ENCODE data around the gene RNU6-1.

RNU6-1 gene

DNA sequence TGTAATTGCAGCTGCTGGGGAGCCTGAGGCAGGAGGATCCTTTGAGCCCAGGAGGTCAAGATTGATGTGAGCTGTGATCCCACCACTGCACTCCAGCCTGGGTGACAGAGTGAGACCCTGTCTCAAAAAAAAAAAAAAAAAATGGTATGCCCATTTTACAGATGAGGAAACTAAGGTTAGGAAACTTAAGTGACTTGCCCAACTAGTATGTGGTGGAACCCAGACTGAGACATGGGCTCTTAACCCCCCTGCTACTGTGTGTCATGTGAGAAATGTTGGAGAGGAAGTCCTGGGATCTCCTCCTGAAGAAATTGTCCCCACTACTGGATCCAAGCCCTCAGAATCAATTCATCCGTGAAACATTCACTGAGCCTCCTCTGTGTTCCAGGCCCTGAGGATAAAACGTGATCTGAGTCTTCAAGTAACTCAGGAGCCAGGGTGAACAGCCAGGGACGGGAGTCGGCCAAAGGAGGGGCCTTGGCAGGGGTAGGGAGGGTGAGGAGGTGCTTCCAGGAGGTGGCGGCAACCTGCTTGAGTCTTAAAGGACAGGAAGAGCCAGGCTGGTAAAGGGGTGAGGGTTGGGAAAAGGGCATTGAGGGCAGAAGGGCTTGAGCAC is 19.6 kb upstream of the RNU6-1 start:
- no peak for DNase-seq (ENCODE audit: insufficient read length, low spot score)
- FAIRE-seq: no peak

DNA sequence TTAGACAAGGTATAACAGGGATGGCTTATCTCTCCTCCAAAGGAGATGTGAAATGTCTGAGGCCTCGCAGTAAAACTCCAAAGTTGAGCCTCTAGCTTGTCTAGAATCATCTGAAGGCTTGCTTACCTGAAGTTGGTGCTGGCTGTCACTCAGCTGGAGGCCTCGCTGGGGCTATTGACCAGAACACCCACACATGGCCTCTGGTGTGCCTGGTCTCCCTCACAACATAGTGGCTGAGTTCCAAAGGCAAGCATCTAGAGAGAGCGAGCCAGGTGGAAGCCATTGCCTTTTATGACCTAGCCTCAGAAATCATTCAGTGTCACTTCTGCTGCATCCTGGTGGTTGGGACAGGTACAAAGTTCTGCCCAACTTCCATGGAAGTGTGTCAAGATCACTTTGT is 17.4 kb upstream of the RNU6-1 start:
- FAIRE-seq: no peak

DNA sequence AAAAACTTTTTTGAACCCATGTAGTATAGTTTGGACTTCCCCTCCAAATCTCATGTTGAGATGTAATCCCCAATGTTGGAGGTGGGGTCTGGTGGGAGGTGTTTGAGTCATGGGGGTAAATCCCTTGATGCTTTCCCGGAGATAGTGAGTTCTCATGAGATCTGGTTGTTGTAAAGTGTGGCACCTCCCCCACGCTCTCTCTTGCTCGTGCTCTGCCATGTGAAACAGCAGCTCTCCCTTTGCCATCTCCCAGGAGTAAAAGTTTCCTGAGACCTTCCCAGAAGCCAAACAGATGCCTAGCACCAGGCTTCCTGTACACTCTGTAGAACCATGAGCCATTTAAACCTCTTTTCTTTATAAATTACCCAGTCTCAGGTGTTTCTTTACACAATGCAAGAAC is 16.0 kb upstream of the RNU6-1 start:
- DNase-seq (ENCODE audit: insufficient read length, low spot score) (no peak), FAIRE-seq (no peak)

More for the DNA sequence above, 17.4 kb upstream of the RNU6-1 start:
- DNase-seq (ENCODE audit: insufficient read length, low spot score): no peak

DNA sequence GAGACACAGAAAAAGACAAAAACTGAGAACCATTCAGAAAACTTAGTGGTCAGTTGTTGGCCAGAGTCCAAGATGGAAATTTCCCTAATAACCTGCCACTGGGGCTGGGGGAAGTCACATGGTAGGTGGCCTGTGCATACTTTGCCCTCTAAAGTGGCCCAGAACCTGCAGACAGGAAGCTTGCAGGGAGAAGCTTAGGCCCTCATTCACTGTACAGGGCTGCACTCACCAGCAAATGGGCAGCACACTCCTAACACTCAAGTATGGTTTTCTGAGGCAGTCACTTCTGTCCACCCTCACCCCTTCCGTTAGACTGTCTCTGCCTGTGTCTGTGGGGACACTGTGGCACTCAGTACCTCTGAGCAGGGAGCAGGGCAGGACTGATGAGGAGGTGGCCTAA is 14.5 kb upstream of the RNU6-1 start:
- DNase-seq (ENCODE audit: insufficient read length, low spot score) (no peak), FAIRE-seq (no peak)

DNA sequence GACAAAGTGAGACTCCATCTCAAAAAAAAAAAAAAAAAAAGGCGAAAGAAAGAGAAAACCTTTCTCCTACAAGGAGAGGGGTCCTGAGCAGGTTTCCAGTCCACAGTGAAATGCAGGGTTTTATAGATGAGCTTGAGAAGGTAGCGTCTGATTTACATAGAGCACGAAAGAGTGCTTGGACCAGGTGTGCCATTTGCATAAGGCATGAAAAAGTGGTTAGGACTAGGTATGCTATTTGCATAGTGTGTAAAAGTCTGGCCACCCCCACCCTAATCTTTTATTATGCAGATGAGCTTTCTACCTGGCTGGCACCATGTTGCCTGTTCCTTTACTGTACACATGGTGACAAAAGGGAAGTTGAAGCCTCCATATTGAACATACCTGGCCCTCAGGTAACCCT is 13.6 kb upstream of the RNU6-1 start:
- FAIRE-seq (no peak), DNase-seq (ENCODE audit: insufficient read length, low spot score) (no peak)

DNA sequence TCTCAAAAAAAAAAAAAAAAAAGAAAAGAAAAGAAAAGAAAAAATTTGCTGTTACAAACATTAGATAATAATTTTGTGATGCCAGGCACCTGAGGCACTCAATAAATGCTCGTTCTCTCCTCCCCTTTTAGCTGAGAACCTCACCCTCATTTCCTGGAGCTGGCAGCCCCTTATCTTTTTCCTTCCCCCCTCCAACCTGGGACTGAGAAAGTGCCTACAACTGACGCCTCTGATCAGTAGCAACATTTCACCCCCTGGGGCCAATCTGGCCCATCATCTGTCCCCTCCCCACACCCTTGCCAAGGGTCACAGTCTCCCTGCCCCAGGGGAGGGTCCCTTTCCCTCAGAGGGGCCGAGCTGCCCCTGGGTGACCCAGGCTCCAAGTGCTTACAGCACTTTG is 12.6 kb upstream of the RNU6-1 start:
- DNase-seq (ENCODE audit: insufficient read length, low spot score): no peak
- no peak for FAIRE-seq

DNA sequence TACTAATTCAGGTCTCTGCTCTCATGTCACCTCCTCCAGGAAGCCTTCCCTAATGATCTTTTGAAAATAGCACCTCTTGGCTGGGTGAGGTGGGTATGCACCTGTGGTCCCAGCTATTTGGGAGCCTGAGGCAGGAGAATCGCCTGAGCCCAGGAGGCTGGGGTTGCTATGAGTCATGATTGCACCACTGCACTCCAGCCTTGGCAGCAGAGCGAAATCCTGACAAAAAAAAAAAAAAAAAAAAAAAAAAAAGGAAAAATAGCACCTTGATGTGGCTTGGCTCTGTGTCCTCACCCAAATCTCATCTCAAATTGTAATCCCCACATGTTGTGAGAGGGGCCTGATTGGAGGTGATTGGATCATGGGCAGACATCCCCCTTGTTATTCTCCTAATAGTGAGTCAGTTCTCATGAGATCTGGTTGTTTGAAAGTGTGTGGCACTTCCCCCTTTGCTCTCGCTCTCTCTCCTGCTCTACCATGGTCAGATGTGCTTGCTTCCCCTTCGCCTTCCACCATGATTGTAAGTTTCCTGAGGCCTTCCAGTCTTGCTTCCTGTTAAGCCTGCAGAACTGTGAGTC is 11.2 kb upstream of the RNU6-1 start:
- DNase-seq (ENCODE audit: insufficient read length, low spot score) (no peak), FAIRE-seq (no peak)

DNA sequence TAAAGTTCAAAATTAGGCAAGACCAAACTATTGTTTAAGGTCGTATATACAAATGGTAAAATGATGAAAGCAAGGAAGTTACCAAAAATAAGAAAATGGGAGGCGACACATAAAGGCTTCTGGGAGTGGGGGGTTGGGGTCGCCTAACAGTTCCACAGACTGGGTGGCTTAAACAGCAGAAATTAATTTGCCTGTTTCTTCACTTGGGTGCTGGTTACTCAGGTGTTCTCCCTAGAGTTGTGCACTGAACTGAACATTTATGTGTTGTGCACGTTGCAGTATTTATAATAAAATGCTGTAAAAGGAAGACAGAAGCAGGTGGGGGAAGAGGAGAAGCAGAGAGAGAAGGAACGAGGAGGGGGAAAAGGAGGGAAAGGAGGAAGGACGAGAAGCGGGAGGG is 10.5 kb upstream of the RNU6-1 start:
- FAIRE-seq (no peak), DNase-seq (ENCODE audit: insufficient read length, low spot score) (no peak)

DNA sequence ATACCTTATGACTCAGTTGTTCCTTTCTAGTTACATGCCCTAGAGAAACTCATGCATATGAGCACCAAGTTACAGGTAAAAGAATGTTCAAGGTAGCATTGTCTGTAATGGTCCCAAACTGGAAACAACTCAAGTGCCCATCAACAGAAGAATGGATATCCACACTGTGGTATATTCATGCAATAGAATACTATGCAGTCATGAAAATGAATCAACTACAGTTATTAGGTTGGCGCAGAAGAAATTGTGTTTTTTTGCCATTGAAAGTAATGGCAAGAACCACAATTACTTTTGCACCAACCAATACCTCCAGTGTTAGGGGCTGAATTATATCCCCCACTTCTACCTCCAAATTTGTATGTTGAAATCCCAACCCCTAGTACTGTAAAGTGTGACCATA is 9.7 kb upstream of the RNU6-1 start:
- DNase-seq (ENCODE audit: insufficient read length, low spot score) (no peak), FAIRE-seq (no peak)

DNA sequence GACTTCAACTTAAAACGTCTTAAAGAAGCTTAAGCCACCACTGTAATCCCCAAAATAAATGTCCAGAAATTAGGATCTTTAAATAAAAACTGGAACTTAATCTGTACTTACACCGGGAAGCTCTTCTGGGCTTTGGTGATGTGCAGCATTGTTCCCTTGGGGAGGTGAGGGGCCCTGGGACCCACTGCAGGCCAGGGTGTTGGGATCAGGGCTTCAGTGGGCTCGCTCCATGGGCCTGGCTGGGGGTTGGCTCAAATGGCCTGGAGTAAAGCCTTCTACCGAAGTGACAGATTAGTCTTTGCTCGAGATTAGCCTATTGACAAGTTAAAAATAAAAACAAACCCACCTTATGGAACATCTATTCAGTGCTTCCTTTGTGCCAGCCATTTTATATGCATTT is 6.1 kb upstream of the RNU6-1 start:
- FAIRE-seq (no peak), DNase-seq (ENCODE audit: insufficient read length, low spot score) (no peak)

DNA sequence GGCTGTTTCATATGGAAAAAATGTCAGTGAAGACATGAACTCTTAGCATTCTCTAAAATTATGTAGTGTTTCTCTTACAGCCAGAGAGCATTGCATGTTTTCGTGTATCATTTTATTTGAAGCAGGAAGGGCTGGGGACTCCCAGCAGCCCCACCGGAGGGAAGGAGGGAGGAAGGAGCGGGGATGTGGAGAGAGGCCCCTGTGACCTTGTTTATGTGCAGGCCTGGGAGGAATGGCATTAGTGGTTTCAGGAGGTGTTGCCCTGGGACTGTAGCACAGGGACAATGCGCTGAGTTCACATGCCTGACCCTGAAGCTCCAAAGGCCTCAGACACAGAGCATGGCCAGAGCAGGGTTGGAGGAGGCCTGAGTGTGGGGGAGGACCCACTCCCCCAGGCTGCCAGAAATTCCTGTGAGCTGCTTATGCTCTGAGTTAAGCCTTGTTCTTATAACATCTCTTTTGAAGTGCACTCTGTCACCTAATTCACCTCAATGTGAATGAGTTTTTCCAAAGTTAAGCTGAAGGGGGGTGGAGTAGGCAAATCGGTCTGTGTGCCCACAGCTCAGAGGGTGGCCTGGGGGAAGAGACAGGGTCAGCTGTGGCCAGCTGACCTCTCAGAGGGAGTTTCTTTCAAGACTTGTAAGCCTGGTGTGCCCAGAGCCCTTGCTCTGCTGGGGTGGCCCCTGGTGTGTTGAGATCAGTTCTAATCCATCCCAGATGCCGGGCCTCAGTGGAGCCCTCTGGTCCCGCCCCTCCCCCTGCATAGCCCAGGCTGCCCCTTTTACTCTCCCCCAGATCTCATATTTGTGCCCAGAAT is 3.9 kb upstream of the RNU6-1 start:
- peak; percentile 83 for FAIRE-seq
- no peak for DNase-seq (ENCODE audit: insufficient read length, low spot score)

DNA sequence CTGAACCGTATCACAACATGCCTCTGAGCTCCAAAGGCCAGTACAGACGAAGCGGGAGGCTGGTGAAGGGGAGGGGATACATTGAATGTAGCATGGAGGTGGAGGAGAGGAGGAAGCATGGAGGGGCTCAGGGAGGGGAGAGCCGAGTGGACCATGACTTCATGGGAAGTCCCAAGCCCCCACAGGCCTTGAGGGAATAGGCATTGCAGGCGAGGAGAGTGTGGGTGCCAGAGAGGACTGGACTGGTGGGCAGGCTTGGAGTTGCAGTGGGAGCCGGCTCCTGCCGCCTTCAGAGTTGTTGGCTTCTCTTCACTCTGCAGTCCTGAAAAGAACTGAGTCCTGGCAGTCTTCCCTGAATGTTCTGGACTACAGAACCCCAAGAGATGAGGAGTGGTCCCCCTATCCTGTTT is 3.3 kb upstream of the RNU6-1 start:
- DNase-seq (ENCODE audit: insufficient read length, low spot score) (no peak), FAIRE-seq (no peak)

DNA sequence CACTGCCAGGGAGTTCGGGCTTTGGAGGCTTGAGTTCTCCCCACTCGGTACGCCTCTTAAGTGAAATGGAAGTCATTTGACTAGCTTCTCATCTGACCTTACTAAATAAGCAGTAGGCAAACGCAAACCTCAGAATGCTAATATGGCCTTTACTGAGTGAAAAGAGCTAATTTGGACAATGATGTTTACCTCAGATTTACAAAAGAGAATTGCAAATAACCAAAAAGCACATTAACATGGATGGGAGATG is 1.6 kb upstream of the RNU6-1 start:
- FAIRE-seq: no peak

DNA sequence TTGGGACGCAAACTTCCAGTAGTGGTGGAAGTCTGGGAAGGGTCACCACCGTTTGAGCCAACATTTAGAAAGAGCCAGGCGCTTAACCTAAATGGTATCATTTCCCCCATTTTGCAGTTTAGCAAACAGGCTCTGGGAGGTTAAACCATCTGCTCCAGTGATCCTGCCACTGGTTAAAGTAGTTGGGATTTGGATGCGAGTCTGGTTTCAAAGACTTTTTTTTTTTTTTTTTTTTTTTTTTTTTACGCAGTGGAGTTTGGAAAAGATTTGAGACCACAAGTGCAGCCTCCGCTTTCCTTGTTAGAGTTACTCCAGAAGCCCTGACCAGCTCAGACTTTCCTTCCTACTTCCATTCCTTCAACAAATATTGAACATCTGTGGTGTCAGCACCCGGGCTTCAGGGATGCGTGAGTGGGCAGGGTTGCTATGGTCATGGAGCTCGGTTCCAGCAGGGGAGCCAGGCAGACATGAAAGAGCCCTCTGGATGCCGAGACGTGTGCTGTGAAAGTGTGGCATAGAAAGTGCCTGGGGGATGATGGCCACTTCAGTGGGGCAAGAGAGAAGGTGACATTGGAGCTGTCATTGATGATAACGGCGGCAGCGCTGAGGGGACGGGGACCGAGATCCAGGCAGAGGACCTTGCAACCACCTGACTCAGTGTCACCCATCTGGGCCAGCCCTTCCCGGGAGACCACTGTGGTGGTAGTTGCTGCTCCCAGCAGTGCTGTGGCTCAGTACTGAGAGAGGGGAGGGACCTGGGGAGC is 1.1 kb upstream of the RNU6-1 start:
- FAIRE-seq (no peak), DNase-seq (ENCODE audit: insufficient read length, low spot score) (no peak)

More for the DNA sequence above, 1.6 kb upstream of the RNU6-1 start:
- DNase-seq (ENCODE audit: insufficient read length, low spot score): no peak

DNA sequence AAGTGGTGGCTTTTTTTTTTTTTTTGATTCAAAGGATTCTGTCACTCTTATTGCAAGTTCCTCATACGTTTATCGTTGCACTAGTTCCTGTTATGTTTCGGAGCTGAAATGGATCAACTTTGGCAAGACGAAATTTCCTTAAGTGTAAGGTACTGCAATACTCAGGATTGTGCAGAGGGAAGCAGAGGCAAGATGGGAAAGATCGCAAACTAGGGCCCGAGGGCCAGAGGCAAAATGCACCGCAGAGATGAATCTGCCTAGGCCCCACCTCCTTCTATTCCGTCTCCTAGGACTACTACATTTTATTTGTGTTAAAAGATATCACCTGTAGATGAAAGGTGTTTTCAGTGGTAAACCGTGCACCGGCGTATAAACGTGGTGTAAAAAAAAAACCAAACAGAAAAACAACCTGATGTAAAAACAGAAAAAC is 331 bp downstream of the RNU6-1 start:
- no peak for FAIRE-seq
- DNase-seq (ENCODE audit: insufficient read length, low spot score): no peak

DNA sequence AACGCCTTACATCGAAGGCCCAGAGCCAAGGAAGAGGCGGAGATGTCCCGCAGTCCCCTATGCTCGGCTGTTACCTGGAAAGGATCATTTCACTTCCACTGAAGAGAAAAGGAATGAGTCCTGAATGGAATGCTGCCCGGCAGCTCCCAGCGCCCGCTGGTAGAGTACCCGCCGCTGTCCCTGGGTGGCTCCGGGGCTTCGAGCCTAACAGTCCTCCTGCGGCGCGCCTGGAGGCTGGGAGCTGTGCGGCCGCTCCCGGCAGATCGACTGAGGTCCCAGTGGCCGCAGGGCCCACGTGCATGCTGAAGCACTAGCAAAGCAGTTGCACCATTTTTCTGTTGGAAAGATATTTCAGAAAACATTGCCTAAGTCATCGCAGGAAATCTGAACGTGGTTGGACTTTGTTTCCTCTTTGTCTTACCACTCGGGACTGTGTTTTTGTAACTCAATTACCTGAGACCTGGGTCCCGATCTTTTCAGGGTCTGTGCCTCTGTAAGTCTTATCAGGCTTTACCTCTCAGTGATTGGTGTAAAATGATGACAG is 984 bp downstream of the RNU6-1 start:
- FAIRE-seq: peak; percentile 57
- no peak for DNase-seq (ENCODE audit: insufficient read length, low spot score)

DNA sequence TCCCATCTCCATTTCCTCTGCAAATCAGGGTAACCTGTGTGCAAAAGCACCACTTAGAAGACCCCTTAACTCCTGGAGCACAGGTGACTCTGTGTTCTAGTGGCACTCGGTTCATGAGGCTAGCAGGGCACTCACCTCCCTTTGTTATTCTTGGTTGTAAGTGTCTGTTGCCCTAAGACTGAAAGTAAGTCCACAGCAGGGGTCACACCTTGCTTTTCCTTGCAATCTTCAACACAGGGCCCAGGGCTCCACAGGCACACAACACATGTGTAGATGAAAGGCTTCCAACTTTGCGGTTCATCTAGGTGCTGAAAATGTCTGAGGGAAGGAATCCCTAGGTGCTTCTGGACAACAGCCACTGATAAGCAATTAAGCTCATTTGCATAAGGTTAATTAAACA is 2.9 kb downstream of the RNU6-1 start:
- FAIRE-seq: no peak
- no peak for DNase-seq (ENCODE audit: insufficient read length, low spot score)

DNA sequence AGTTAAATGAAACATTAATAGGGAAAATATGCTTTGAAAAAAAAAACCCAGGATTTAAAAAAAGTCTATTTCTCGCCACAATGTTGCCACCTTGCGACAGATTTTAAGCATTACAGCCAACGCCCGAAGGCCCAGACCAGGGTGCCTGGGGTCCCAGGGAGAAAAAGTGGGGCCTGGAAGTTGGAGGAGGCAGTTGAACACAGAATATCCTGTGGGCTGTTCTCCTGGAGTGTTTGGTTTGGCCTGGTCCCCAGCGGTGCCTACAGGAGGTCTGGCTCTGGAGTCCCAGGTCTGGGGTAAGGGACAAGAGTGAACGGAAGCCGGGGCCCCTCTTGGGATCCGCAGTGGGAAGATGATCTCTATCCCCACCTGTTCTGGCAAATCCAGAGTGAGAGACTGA is 3.4 kb downstream of the RNU6-1 start:
- DNase-seq (ENCODE audit: insufficient read length, low spot score): no peak
- FAIRE-seq: no peak

DNA sequence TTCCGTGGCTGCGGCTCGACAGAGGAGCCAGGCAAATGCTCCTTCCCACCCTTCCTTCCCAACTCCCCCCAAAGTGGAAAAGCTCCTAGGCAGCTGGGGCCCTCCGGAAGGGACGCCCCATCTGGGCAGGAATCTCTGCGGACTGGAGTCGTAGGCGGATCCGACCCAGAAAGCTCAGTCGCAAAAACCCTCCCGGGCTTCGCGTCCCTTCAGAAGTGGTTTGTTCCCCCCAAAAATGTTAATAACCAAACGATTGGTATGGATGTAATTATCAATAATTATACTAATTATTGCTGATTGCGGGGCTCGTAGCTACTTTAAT is 3.8 kb downstream of the RNU6-1 start:
- DNase-seq (ENCODE audit: insufficient read length, low spot score): no peak
- FAIRE-seq: no peak

DNA sequence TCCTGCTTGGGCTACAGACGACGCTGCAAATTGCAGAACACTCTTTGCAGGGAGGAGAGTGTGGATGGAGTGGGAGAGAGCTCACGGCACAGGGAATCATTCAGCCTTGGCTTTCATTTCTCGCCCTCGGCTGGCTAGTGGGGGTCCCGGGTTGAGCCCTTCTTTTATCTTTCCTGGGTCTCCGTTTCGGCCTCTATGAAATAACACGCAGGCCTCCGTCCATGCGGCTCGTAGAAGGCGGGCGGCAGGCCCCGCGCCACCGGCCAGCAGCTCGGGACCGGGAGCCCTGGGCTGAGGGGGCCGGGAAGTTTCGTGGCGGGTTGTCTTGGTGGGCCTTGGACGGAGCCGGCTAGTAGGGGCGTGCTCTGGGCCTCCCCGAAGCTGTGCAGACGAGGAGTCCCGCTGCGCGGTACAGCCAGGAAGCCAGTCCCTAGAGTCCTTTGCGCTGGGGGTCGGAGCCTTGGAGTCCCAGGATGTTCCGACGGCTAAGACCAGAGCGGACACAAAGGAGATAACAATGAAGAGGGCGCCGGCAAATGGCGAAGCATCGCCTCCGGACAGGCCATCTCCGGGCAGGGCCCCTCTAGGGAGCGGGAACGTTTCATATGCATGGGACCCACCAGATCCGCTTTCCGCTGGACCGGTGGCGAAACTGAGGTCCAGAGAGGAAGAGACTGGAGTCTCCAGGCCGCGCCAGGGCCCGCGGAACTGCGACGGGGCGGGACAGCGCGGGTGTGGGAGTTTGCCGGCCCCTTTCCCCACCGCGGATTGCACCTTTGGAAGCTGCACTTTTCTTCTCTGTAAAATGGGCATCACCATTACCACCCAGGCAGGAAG is 4.3 kb downstream of the RNU6-1 start:
- no peak for FAIRE-seq
- DNase-seq (ENCODE audit: insufficient read length, low spot score): no peak
